Renal cortex interstitium (tissue), 11 donors: Measurements from ENCODE around the gene BCL10. TPM values are rescaled to one million over a fixed set of nuclear protein-coding genes. Genes with fewer than 3 reads are reported as not detected.

Experiments
- DNase-seq, 11 donors: peaks; one replicate each; pipeline ENCODE4 v3.0.0-alpha.2; 2013; ENCODE audit warnings: low read depth in 9 of 11, low spot score in 4 of 11; ENCODE audit errors: extremely low read depth in 1 of 11
- polyA plus RNA-seq, 3 donors: library from polyadenylated mRNA; unstranded; fragments of 120-200 nt; gene quantifications; one replicate each; pipeline ENCODE4 v1.2.1, GENCODE V29; 2013; ENCODE audit not compliant: insufficient read length in 3 of 3

BCL10 gene
- polyA plus RNA-seq, 3 donors, result 21.0 to 28.4 (median 24.7) TPM

DNA sequence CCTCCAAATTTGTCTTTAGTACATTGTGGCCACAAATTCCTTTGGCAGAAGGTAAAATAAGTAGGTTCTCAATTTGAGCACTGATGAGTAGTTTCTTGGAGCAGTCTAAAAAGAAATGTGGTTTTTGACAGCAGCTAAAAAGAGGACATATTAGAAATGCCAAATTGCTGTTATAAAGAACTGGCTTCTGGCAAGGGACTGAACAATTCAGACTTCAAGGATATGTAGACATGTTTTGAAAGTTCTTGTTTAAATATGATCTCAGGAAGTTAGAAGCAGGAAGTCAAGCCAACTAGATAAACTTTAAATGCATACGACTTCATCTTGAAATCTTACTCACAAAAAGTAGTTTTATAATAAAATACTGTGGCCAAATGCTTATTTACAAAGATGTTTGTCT is 35.8 kb downstream of the BCL10 start:
- DNase-seq, result no peak

DNA sequence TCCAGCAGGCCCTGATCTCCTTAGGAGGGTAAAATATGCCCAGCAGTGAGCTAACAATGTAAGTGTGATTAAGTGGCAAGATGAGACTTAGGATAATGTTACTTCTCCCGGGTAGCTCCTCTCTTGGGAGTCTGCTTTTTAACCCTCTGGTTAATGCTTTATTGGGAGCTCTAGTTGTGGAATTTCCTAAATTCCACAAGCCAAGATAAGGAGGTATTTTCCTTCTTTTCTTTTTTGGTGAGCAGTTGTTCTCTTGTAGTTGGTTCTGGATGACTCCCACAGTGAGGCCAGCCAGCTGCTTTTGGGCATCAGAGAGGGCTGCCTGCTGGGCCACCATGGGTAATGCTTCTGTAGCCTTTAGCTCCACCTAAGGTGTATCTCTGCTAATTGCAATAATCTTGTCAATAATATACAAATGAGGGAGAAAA is 36.2 kb downstream of the BCL10 start:
- DNase-seq, result no peak

DNA sequence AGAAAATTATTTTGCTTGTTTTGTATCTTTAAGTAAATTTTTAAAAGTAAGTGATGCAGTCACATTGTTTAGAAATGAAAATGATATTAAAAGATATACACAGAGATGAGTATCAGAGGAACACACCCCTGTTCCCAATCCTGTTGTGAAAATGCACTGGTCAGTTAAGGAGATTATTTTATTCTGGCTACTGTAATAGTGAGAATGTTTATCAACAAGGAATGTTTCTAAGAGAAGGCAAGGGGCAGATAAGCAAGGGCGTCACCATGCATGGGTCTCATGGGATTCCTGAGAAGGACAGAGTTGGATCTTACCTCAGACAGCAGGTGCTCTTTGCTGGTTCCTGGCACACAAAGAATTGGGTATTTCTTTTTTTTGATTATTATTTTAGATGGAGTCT is 38.8 kb downstream of the BCL10 start:
- DNase-seq, result no peak

DNA sequence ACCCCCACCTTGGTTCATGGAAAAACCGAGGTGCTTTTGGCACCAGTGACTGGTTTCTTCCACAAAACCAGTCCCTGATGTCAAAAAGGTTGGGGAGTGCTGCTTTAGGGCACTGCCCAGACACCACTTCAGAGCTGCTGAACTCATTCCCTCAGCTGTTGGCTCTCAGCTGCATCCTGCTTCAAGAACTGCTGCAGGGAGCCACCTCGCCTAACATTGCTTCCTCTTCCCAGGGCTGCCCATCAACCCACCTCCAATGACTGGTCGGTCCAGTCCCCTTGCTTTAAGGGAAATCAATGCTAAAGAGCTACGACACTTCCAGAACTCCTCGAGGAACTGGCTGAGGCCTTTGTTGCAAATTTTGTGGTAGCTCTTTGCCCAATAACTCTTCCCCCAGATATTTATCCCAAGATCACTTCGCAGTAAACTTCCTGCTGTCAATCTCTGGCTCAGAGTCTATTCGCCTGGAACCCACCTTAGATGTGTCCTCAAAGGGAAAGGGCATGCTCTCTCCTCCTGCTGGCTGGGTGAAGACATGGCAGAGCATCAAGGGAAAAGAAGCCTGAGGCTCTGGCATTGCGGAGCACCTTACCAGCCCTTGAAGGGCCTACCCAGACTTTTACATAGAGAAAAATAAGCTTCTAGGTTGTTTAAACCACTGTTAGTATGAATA is 46.0 kb downstream of the BCL10 start:
- DNase-seq, result no peak

DNA sequence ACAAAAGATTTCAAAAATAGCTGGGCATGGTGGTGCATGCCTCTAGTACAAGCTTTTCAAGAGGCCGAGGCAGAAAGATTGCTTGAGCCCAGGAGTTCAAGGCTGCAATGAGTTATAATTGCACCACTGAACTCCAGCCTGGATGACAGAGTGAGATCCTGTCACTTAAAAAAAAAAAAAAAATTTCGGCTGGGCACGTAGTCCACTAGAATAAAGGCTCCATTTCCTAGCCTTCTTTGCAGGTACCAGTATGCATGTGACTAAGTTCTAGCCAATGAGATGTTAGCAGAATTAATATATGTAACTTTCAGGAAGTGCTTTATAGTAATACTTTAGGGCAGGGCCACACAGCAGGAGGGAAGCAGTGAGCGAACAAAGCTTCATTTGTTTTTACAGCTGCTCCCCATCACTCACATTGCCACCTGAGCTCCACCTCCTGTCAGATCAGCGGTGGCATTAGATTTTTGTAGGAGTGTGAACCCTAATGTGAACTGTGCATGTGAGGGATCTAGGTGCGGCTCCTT is 46.8 kb downstream of the BCL10 start:
- no peak for DNase-seq

GRCh38 chr1:85228972-85229371 is 47.5 kb downstream of the BCL10 start:
- DNase-seq, result no peak

- DNase-seq, result no peak
These were observed 50.6 kb downstream of the BCL10 start for GRCh38 chr1:85225624-85226380.

- DNase-seq, result peak in 3 of 11 donors; percentile 43 to 64 (median 60)
These were observed 51.5 kb downstream of the BCL10 start for GRCh38 chr1:85224734-85225623.

- DNase-seq, result no peak
These were observed 52.1 kb downstream of the BCL10 start for GRCh38 chr1:85224295-85224694.

DNA sequence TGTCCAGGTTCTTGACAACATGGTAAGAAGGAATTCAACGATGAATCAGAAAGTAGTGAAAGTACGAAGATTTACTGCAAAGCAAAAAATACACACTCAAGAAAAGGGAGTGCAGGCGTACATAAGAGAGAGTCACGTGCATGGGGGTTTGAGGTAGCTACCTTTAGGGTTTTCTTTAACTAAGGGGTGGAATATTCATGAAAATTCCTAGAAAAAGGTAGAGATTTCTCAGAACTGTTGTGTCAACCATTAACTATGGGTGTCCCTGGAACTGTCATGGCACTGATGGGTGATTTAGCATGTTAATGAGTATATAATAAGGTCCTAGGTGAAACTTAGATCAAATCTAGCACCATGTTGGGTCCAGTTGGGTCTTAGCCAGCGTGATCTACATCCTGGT is 53.1 kb downstream of the BCL10 start:
- no peak for DNase-seq

- DNase-seq, result no peak
These were observed 55.7 kb downstream of the BCL10 start for GRCh38 chr1:85220756-85221201.

- DNase-seq, result no peak
These were observed 56.4 kb downstream of the BCL10 start for GRCh38 chr1:85219853-85220610.

DNA sequence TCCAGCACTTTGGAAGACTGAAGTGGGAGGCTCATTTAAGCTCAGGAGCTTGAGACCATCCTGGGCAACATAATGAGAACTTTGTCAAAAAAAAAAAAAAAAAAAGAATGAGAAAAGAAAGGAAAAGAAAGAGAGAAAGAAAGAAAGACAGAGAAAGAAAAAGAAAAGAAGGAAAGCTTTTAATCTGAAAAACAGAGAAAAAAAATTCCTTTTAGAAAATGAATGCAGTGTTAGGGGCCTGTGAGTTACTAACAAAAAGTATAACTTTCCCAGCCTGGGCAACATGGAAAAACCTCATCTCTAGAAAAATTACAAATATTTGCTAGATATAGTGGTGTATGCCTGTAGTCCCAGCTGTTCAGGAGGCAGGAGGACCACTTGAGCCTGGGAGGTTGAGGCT is 59.7 kb downstream of the BCL10 start:
- no peak for DNase-seq

Other genes with a start within 250 kb of the BCL10 start
- 10 to 100 TPM in 2 of 3 donors, 1 to 10 TPM in 1; 8.7 to 27.1 (median 11.3) TPM for gene MCOLN3, start 228.1 kb downstream of the BCL10 start, polyA plus RNA-seq
- gene SYDE2, start 75.6 kb downstream of the BCL10 start, polyA plus RNA-seq, result 10 to 100 TPM in 2 of 3 donors, 1 to 10 TPM in 1; 8.5 to 11.6 (median 11.5) TPM
- 10 to 100 TPM; 38.4 to 48.0 (median 43.0) TPM for gene C1orf52, start 17.0 kb downstream of the BCL10 start, polyA plus RNA-seq
- 100 to 1,000 TPM; 109 to 131 (median 126) TPM for gene DDAH1, start 188.5 kb upstream of the BCL10 start, polyA plus RNA-seq